Ishikawa (cell line): ENCODE data around the gene BICDL1.

ENCODE experiments used
- CEBPB ChIP-seq: IDR thresholded peaks from 2 replicates; pipeline ENCODE4 v1.6.1; 2012
- CREB1 ChIP-seq: IDR thresholded peaks from 2 replicates; pipeline ENCODE4 v1.6.1; 2012; ENCODE audit warnings: low read depth
- EGR1 ChIP-seq: IDR thresholded peaks from 2 replicates; pipeline ENCODE4 v1.6.1; 2012
- EP300 ChIP-seq: IDR thresholded peaks from 2 replicates; pipeline ENCODE4 v1.6.1; 2012; ENCODE audit warnings: borderline replicate concordance
- FOXM1 ChIP-seq: IDR thresholded peaks from 2 replicates; pipeline ENCODE4 v1.6.1; 2012; ENCODE audit warnings: low read depth, borderline replicate concordance
- MAX ChIP-seq: IDR thresholded peaks from 2 replicates; pipeline ENCODE4 v1.6.1; 2012
- NFIC ChIP-seq: IDR thresholded peaks from 2 replicates; pipeline ENCODE4 v1.6.1; 2012
- RAD21 ChIP-seq: IDR thresholded peaks from 2 replicates; pipeline ENCODE4 v1.6.1; 2012; ENCODE audit warnings: low read depth
- REST ChIP-seq: IDR thresholded peaks from 2 replicates; pipeline ENCODE4 v1.6.1; 2012; ENCODE audit warnings: low read depth, mild to moderate bottlenecking
- TAF1 ChIP-seq: IDR thresholded peaks from 2 replicates; pipeline ENCODE4 v1.6.1; 2012; ENCODE audit warnings: low read depth, mild to moderate bottlenecking
- TCF12 ChIP-seq: IDR thresholded peaks from 2 replicates; pipeline ENCODE4 v1.6.1; 2012; ENCODE audit warnings: low read depth
- TEAD4 ChIP-seq: IDR thresholded peaks from 2 replicates; pipeline ENCODE4 v1.6.1; 2012
- USF1 ChIP-seq: IDR thresholded peaks from 2 replicates; pipeline ENCODE4 v1.6.1; 2012
- YY1 ChIP-seq: IDR thresholded peaks from 2 replicates; pipeline ENCODE4 v1.6.1; 2012; ENCODE audit warnings: low read depth
- ZBTB7A ChIP-seq: IDR thresholded peaks from 2 replicates; pipeline ENCODE4 v1.6.1; 2012; ENCODE audit warnings: low read depth

BICDL1 gene

GRCh38 chr12:120054293-120054692, 65.3 kb downstream of the BICDL1 start:
- TF ChIP-seq EP300, result no peak
- TF ChIP-seq RAD21, result no peak
- TF ChIP-seq CEBPB, result no peak
- no peak for TF ChIP-seq EGR1
- TF ChIP-seq TEAD4, result no peak
- no peak for TF ChIP-seq REST
- TF ChIP-seq TAF1, result no peak
- TF ChIP-seq TCF12, result no peak
- no peak for TF ChIP-seq USF1
- no peak for TF ChIP-seq NFIC
- no peak for TF ChIP-seq ZBTB7A
- TF ChIP-seq FOXM1, result no peak
- TF ChIP-seq CREB1, result no peak
- TF ChIP-seq YY1, result no peak
- no peak for TF ChIP-seq MAX

- no peak for TF ChIP-seq TAF1
- TF ChIP-seq CREB1, result no peak
- TF ChIP-seq USF1, result no peak
- no peak for TF ChIP-seq EGR1
- no peak for TF ChIP-seq FOXM1
- no peak for TF ChIP-seq TEAD4
- TF ChIP-seq TCF12, result no peak
- TF ChIP-seq ZBTB7A, result no peak
- no peak for TF ChIP-seq EP300
Measured at GRCh38 chr12:120055231-120056000, 66.4 kb downstream of the BICDL1 start.

GRCh38 chr12:120056739-120057138, 67.7 kb downstream of the BICDL1 start:
- TF ChIP-seq EP300 (no peak), YY1 (no peak), FOXM1 (no peak), CEBPB (no peak), TAF1 (no peak), USF1 (no peak), TCF12 (no peak), EGR1 (no peak), TEAD4 (no peak), CREB1 (no peak), REST (no peak), NFIC (no peak), ZBTB7A (no peak), RAD21 (no peak)

GRCh38 chr12:120060196-120060595, 71.2 kb downstream of the BICDL1 start:
- TF ChIP-seq EGR1 (no peak), YY1 (no peak), TAF1 (no peak), RAD21 (no peak), NFIC (no peak), TEAD4 (no peak), CREB1 (no peak), TCF12 (no peak), FOXM1 (no peak), MAX (no peak), REST (no peak), EP300 (no peak), USF1 (no peak), CEBPB (no peak), ZBTB7A (no peak)
